GM12872 (cell line): ENCODE measurements around the gene CPSF2.

Experiments
- CTCF ChIP-seq: IDR thresholded peaks from 3 replicates; pipeline ENCODE4 v1.5.1; 2011; ENCODE audit warnings: low read depth, mild to moderate bottlenecking, low read length, moderate library complexity; ENCODE audit not compliant: insufficient read depth

Gene CPSF2

GRCh38 chr14:92134456-92134855 lies 12.7 kb downstream of the CPSF2 start:
- TF ChIP-seq CTCF = no peak

DNA sequence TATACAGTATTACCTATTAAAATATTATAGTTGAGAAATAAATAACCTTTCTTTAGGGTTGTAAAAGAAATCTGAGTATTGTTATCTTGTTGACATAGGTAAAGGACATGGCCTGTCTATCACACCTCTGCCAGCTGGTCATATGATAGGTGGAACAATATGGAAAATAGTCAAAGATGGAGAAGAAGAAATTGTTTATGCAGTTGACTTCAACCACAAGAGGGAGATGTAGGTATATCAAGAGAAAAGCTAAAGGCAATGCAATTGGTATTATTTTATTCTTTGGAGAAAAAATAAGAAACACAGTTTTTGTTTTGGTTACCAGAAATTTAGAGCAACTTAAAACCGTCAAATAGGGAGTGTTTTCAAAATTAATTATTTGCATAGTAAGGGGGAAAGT lies 13.5 kb downstream of the CPSF2 start:
- peak; percentile 29; the same call in 1 of the 3 replicates for TF ChIP-seq CTCF

GRCh38 chr14:92143309-92143708 lies 21.5 kb downstream of the CPSF2 start:
- TF ChIP-seq CTCF = no peak

GRCh38 chr14:92143962-92144361 lies 22.2 kb downstream of the CPSF2 start:
- no peak for TF ChIP-seq CTCF

DNA sequence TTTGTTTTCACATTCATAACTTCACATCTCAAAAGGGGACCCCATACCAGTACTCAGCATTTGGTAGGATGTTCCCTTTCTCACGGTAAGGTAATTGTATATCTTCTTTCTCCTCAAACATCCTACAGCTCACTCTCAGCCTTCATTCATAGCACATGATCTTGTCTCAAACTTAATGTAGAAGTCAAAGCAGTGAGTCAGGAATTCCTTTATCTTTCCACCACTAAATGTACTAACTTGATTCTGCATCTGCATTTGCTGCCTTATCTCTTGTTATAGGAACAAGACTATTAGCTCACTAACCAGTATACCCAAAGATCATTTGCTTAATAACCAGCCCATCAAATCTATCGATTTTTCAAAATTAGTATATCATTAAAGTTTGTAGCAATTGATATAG lies 22.9 kb downstream of the CPSF2 start:
- TF ChIP-seq CTCF = no peak

DNA sequence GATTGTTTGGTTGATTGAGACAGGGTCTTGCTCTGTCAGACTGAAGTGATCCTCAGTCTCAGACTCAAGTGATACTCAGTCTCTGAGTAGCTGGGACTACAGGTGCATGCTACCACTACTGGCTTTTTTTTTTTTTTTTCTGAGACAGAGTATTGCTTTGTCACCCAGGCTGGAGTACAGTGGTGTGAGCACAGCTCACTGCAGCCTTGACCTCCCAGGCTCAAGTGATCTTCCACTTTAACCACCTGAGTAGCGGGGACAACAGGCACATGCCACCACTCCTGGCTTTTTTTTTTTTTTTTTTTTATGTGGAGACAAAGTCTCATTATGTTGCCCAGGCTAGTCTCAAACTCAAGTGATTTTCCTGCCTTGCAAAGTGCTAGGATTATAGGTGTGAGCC lies 31.8 kb downstream of the CPSF2 start:
- TF ChIP-seq CTCF = no peak

DNA sequence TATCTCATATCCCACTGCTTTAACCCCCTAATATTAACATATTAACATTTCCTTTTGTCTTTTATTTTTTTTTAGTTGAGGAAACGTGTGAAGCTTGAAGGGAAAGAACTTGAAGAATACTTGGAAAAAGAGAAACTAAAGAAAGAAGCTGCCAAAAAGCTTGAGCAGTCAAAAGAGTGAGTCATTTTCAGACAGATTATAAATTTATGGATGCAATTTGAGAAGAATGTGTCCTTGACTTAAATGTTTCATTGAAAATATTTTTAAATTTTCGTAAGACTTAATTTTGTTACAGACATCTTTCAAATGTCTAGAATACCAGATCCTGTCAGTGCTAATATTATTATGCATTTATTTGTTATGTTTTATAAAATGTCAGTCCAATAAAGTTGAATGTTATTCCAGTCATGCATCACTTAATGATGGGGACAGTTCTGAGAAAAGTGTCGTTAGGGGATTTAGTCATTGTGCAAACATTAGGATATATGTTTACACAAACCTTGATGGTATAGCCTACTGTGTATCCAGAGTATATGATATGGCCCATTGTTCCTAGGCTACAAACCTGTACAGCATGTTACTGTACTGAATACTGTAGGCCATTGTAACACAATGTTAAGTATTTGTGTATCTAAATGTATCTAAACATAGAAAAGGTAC lies 32.6 kb downstream of the CPSF2 start:
- no peak for TF ChIP-seq CTCF
